ENCODE results near the gene TBC1D26.
"Not testable (repeated sequence)": the region's sequence is repeated elsewhere in the genome, so short reads cannot be mapped to it uniquely, and the experiment has no call there.

TBC1D26 gene

DNA sequence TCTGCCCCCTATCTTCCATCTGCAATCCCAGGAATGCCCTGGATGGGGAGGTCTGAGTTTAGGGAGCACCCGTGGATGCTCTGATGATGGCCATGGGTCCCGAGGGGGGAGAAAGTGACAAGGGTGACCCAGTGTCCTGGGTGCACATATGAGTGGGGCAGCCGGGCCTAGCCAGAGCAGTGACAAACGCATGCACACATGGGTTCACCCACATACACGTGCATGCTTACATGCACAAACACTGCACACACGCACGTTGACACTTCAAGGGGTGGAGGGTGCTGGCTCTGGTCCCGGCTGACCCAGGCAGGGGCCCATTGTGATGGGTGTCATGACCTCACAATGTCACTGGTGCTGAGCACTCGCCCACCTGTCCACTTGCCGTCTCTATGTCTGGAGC lies at the start of gene TBC1D26:
Gene TBC1D26, plus strand, starts transcription at position 384 of the 400 bp plus-strand sequence. CDS start 3,066 bp downstream, outside the sequence.
- not testable (repeated sequence) for TF ChIP-seq NFIC (IDR thresholded peaks at IDR 0.05); CREB1 (IDR thresholded peaks at IDR 0.05; ENCODE audit: low read depth)
- TF ChIP-seq, protein P1, sequence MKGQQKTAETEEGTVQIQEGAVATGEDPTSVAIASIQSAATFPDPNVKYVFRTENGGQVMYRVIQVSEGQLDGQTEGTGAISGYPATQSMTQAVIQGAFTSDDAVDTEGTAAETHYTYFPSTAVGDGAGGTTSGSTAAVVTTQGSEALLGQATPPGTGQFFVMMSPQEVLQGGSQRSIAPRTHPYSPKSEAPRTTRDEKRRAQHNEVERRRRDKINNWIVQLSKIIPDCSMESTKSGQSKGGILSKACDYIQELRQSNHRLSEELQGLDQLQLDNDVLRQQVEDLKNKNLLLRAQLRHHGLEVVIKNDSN (IDR thresholded peaks at IDR 0.05): not testable (repeated sequence)

DNA sequence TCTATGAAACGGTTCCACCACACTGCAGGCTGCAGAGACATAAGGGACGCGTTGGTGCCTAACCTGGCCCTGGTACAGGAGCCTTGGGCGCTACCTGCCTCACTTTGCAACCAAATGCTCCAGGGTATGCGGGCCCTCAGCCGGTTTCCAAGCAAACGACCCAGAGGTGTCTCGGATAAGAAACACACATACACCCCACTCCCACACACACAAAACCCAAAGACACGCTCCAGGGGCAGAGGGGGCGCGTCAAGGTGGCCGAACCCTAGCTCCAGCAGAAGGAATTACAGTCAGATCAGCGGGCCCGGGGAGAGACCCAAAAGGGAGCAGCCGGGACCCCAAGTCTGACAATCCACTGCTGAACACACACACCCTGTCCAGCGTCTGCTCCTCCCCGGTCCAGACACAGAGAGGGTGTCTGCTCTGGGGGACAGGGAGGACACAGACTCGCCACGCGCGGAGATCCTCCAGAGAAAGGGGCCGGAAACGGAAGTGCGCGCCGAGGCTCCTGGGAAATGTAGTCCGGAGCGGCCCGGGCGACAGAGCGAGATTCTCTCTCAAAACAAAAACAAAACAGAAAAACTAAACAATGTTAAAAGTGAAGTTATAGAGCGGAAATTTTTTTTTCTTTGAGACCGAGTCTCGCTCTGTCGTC lies 48.1 kb upstream of the TBC1D26 start, which contains the start of gene TRIM16:
Gene TRIM16, minus strand, starts transcription at position 488 of the 655 bp plus-strand sequence. CDS start 32,702 bp downstream, outside the sequence.
- TF ChIP-seq TAF1 (IDR thresholded peaks at IDR 0.05; ENCODE audit: low read depth): peak; percentile 59; the same call in 1 of the 2 replicates

DNA sequence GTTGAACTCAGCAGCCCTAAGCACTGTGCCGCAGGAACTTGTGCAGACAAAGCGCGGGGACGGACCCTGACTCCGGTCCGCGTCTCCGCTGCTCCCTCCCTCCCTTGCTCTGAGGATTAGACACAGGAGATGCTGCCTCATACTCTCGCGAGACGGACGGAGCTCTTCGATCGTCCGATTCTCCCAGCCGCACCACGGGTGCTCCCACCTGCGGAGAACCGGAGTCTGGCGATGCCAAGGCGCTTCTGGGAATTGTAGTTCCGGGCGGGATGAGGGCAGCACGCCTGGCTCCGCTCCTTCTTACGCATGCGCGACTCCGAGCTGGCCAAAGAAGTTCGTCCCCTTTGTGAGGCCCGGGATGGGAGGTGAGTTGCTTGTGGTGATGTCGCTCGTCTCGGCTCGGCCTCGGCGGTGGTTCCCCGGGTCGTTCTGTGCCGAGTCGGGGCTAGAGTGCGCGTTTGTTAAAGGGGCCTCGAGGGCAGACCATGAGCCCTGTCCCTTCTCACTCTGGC lies 32.6 kb upstream of the TBC1D26 start, which contains the start of gene ZNF286A:
Gene ZNF286A, plus strand, starts transcription at position 340 of the 512 bp plus-strand sequence. CDS start 578 bp downstream, outside the sequence.
- TF ChIP-seq TCF12 (IDR thresholded peaks at IDR 0.05; ENCODE audit: low read depth) (peak; percentile 34; the same call in 1 of the 2 replicates), TAF1 (IDR thresholded peaks at IDR 0.05; ENCODE audit: low read depth) (peak; percentile 60), YY1 (IDR thresholded peaks at IDR 0.05; ENCODE audit: low read depth) (0 out of 2 replicates have a peak, but pooled peaks have one; percentile 48), NFIC (IDR thresholded peaks at IDR 0.05) (0 out of 2 replicates have a peak, but pooled peaks have one; percentile 37)
- TF ChIP-seq, protein P1 (IDR thresholded peaks at IDR 0.05): peak; percentile 77
- TF ChIP-seq, protein P2, sequence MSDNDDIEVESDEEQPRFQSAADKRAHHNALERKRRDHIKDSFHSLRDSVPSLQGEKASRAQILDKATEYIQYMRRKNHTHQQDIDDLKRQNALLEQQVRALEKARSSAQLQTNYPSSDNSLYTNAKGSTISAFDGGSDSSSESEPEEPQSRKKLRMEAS (IDR thresholded peaks at IDR 0.05): peak; percentile 70; the same call in 1 of the 2 replicates

DNA sequence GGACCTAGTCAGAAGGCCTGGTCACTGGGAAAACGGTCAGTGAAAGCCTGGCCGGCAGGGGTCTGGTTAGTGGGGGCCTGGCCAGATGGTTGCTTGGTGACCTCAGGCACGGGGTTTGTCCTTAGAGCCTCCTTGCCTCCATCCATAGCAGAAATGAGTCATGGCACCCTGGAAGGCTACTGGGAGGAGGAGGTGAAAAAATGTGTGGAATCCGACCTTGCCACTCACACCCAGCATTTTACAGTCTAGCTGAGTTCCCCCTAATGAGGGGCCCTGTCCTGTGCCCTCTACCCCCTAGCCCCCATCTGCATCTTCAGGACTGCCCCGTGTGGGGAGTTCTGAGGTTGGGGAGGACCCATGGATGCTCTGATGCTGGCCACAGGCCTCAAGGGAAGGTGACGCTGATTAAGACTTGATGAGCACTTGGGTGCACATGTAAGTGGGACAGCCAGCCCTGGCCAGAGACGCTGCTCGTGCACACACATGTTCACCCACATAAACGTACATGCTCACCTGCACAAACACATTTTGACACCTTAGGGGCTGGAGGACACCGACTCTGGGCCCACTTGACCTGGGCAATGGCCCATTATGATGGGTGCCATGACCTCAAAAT lies 1.2 kb downstream of the TBC1D26 start:
- TF ChIP-seq TEAD4 (IDR thresholded peaks at IDR 0.05) (peak; percentile 63), EP300 (IDR thresholded peaks at IDR 0.05; ENCODE audit: borderline replicate concordance) (peak; percentile 33; the same call in 1 of the 2 replicates)

DNA sequence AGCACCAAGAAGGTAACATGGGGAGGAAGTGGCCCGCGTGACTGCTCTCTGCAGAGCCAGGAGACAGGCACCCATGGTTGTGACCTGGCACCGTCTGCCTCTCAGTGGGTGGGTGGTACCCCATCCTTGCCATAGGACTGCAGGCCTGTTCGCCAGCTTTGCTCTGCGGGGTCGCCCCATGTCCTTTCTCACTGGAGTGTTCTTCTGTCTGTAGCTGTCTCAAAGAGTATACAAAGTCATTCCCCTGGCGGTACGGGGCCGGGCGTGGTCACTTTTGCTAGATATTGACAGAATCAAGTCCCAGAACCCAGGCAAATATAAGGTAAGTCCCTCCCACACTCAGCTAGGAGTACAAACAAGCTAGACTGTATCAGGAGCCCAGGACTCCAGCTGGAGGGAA lies 6.0 kb downstream of the TBC1D26 start:
- TF ChIP-seq CREB1 (IDR thresholded peaks at IDR 0.05; ENCODE audit: low read depth): no peak
- TF ChIP-seq CEBPB (IDR thresholded peaks at IDR 0.05): no peak
- TF ChIP-seq, protein P2 (IDR thresholded peaks at IDR 0.05): no peak
- TF ChIP-seq RAD21 (IDR thresholded peaks at IDR 0.05; ENCODE audit: low read depth): no peak
- TF ChIP-seq TAF1 (IDR thresholded peaks at IDR 0.05; ENCODE audit: low read depth): no peak
- TF ChIP-seq NFIC (IDR thresholded peaks at IDR 0.05): no peak
- TF ChIP-seq, protein P1 (IDR thresholded peaks at IDR 0.05): no peak
- TF ChIP-seq ZBTB7A (IDR thresholded peaks at IDR 0.05; ENCODE audit: low read depth): no peak
- TF ChIP-seq TCF12 (IDR thresholded peaks at IDR 0.05; ENCODE audit: low read depth): no peak
- TF ChIP-seq FOXM1 (IDR thresholded peaks at IDR 0.05; ENCODE audit: borderline replicate concordance, low read depth): no peak
- TF ChIP-seq YY1 (IDR thresholded peaks at IDR 0.05; ENCODE audit: low read depth): no peak

DNA sequence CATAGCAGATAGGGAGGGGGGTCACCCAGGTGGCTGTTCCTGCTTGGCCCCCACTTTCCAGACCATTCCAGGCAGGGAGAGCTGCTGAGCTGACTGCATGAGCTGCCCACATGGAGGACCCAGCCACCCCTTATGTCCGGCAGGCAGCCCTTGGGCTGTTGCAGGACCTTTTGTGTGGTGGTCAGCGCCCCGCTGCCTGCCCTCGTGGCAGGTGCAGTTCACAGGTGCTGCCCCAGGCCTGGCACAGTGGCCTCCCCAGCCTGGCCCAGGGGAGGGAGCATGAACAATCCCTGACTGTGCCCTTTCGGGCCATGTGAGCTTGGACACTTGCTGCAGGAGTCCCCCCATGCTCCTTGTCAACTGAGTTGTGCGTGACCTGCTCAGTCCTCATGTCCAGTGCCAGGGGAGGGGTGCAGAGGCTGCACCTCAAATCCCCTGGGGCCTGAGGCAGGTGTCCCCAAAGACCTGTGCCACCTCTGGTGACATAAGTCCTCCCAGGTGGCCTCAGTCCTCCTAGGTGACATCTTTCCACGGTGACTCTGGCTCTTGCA lies 8.6 kb downstream of the TBC1D26 start:
- TF ChIP-seq, protein P3, sequence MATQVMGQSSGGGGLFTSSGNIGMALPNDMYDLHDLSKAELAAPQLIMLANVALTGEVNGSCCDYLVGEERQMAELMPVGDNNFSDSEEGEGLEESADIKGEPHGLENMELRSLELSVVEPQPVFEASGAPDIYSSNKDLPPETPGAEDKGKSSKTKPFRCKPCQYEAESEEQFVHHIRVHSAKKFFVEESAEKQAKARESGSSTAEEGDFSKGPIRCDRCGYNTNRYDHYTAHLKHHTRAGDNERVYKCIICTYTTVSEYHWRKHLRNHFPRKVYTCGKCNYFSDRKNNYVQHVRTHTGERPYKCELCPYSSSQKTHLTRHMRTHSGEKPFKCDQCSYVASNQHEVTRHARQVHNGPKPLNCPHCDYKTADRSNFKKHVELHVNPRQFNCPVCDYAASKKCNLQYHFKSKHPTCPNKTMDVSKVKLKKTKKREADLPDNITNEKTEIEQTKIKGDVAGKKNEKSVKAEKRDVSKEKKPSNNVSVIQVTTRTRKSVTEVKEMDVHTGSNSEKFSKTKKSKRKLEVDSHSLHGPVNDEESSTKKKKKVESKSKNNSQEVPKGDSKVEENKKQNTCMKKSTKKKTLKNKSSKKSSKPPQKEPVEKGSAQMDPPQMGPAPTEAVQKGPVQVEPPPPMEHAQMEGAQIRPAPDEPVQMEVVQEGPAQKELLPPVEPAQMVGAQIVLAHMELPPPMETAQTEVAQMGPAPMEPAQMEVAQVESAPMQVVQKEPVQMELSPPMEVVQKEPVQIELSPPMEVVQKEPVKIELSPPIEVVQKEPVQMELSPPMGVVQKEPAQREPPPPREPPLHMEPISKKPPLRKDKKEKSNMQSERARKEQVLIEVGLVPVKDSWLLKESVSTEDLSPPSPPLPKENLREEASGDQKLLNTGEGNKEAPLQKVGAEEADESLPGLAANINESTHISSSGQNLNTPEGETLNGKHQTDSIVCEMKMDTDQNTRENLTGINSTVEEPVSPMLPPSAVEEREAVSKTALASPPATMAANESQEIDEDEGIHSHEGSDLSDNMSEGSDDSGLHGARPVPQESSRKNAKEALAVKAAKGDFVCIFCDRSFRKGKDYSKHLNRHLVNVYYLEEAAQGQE (IDR thresholded peaks at IDR 0.05; ENCODE audit: low read depth): no peak
- TF ChIP-seq YY1 (IDR thresholded peaks at IDR 0.05; ENCODE audit: low read depth): no peak
- TF ChIP-seq FOXM1 (IDR thresholded peaks at IDR 0.05; ENCODE audit: borderline replicate concordance, low read depth): no peak
- TF ChIP-seq EGR1 (IDR thresholded peaks at IDR 0.05): no peak
- no peak for TF ChIP-seq EP300 (IDR thresholded peaks at IDR 0.05; ENCODE audit: borderline replicate concordance)
- TF ChIP-seq, protein P2 (IDR thresholded peaks at IDR 0.05): no peak
- TF ChIP-seq TEAD4 (IDR thresholded peaks at IDR 0.05): no peak

DNA sequence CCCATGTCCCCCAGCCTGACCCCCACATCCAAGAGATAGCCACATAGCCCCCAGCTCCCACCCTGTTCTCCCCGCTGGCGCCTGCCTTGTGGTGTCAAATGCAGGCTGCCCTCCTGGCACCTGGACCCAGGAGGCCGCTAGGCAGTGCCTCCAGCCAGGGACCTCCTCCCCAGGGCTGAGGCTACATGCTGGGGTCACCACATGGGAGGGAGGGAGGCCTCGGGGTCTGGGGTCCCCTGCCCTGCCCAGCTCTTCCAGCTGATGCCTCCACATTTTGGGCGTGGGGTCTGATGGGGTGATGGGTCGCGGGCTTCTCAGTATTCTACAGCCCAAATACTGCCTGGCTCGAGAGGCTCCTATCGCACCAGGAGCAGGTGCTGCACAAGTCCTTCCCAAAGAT lies 9.5 kb downstream of the TBC1D26 start:
- TF ChIP-seq TEAD4 (IDR thresholded peaks at IDR 0.05) (no peak), EP300 (IDR thresholded peaks at IDR 0.05; ENCODE audit: borderline replicate concordance) (no peak), EGR1 (IDR thresholded peaks at IDR 0.05) (no peak), CEBPB (IDR thresholded peaks at IDR 0.05) (no peak), TCF12 (IDR thresholded peaks at IDR 0.05; ENCODE audit: low read depth) (no peak), RAD21 (IDR thresholded peaks at IDR 0.05; ENCODE audit: low read depth) (no peak), NFIC (IDR thresholded peaks at IDR 0.05) (no peak), YY1 (IDR thresholded peaks at IDR 0.05; ENCODE audit: low read depth) (no peak), ZBTB7A (IDR thresholded peaks at IDR 0.05; ENCODE audit: low read depth) (no peak)
- TF ChIP-seq, protein P1 (IDR thresholded peaks at IDR 0.05): no peak
- TF ChIP-seq, protein P2 (IDR thresholded peaks at IDR 0.05): no peak
- TF ChIP-seq, protein P3 (IDR thresholded peaks at IDR 0.05; ENCODE audit: low read depth): no peak

Data from Ishikawa (cell line).